B cell (primary cell): ENCODE data around the gene PPL. TPM values are rescaled to one million over a fixed set of nuclear protein-coding genes. Genes with fewer than 3 reads are reported as not detected.

Source experiments
- ATAC-seq: fragments of 200-7000 bp; cut with Tn5 transposase; one replicate; pipeline ENCODE4 v1.10.0; 2021; ENCODE audit warnings: low read depth, mild to moderate bottlenecking, moderate number of reproducible peaks, moderate library complexity
- CTCF ChIA-PET: fragments of 350-600 bp; sonication (Branson Sonifier 250); formaldehyde crosslinking; loops from one replicate; lab custom pipeline; 2021; ENCODE audit warnings: antibody characterized with exemption, inconsistent platforms; lab: Charles Lee
- POLR2A ChIA-PET: fragments of 350-600 bp; sonication (Branson Sonifier 250); formaldehyde crosslinking; loops from one replicate; lab custom pipeline; 2021; ENCODE audit warnings: antibody characterized with exemption; lab: Charles Lee
- DNase-seq: peaks from one replicate; pipeline ENCODE4 v3.0.0; 2013
- H2AFZ ChIP-seq: 2 replicates; pipeline ENCODE4 v1.6.1; 2012; ENCODE audit warnings: mild to moderate bottlenecking, low read depth, low read length; ENCODE audit not compliant: insufficient read depth, poor library complexity, severe bottlenecking
- H3K27ac ChIP-seq, 2 donors: 1 replicate in 1 of 2; 2 replicates in 1 of 2; pipeline ENCODE4 v1.5.1; 2012 to 2013; ENCODE audit warnings: low read length in 2 of 2, mild to moderate bottlenecking in 2 of 2, moderate library complexity in 1 of 2
- H3K27me3 ChIP-seq, 4 experiments: fragments of 200-600 bp in 1 of 4; sonication (generic) in 1 of 4; replicated peaks in 1 of 4; 1 replicate in 2 of 4; 2 replicates in 2 of 4; pipeline versions ENCODE4 v1.6.1 to v1.7.0; 2013 to 2016; ENCODE audit warnings: low read length in 3 of 4, mild to moderate bottlenecking in 2 of 4, mixed read lengths in 1 of 4, moderate library complexity in 1 of 4; ENCODE audit not compliant: insufficient read depth in 4 of 4, control insufficient read depth in 3 of 4; ENCODE audit errors: control extremely low read depth in 1 of 4
- H3K36me3 ChIP-seq, 2 experiments: replicated peaks in 1 of 2; 1 replicate in 1 of 2; 2 replicates in 1 of 2; pipeline versions ENCODE4 v1.6.1 to v1.7.1; 2013; ENCODE audit warnings: low read length in 1 of 2; ENCODE audit not compliant: insufficient read depth in 2 of 2, control insufficient read depth in 1 of 2; ENCODE audit errors: control extremely low read depth in 1 of 2, extremely low read depth in 1 of 2
- H3K4me1 ChIP-seq, 2 donors: fragments of 200-600 bp in 1 of 2; sonication (generic) in 1 of 2; 1 replicate in 1 of 2; 2 replicates in 1 of 2; pipeline versions ENCODE4 v1.5.1 to v1.6.1; 2013 to 2017; ENCODE audit warnings: low read length in 2 of 2; ENCODE audit not compliant: control insufficient read depth in 2 of 2, insufficient read depth in 2 of 2
- H3K4me2 ChIP-seq: replicated peaks from 2 replicates; pipeline ENCODE3; 2012; ENCODE audit warnings: mild to moderate bottlenecking, low read depth, low read length; ENCODE audit not compliant: poor library complexity, severe bottlenecking
- H3K4me3 ChIP-seq, 5 experiments: fragments of 200-600 bp in 1 of 5; sonication (generic) in 1 of 5; 1 replicate in 3 of 5; 2 replicates in 2 of 5; pipeline versions ENCODE4 v1.5.1 to v1.7.0; 2011 to 2016; ENCODE audit warnings: low read length in 4 of 5, mild to moderate bottlenecking in 4 of 5, low read depth in 2 of 5, control low read depth in 1 of 5, moderate library complexity in 1 of 5; ENCODE audit not compliant: insufficient read depth in 1 of 5; ENCODE audit errors: control extremely low read depth in 1 of 5, extremely low read depth in 1 of 5
- H3K79me2 ChIP-seq: fragments of 200-600 bp; sonication (generic); one replicate; pipeline ENCODE4 v1.6.0; 2016; ENCODE audit warnings: low read length; ENCODE audit not compliant: control insufficient read depth, insufficient read depth
- H3K9ac ChIP-seq: fragments of 200-600 bp; sonication (generic); 2 replicates; pipeline ENCODE4 v1.6.1; 2017; ENCODE audit warnings: mild to moderate bottlenecking, low read length, moderate library complexity
- H3K9me3 ChIP-seq, 3 donors: one replicate each; pipeline versions ENCODE4 v1.6.1 to v1.7.1; 2013; ENCODE audit warnings: low read length in 2 of 3; ENCODE audit not compliant: control insufficient read depth in 2 of 3, insufficient read depth in 1 of 3; ENCODE audit errors: control extremely low read depth in 1 of 3
- H4K20me1 ChIP-seq: 2 replicates; pipeline ENCODE4 v1.6.0; 2012; ENCODE audit warnings: mild to moderate bottlenecking, low read length; ENCODE audit not compliant: insufficient read depth, control insufficient read depth, poor library complexity, severe bottlenecking
- H3K27ac Mint-ChIP-seq: one replicate; pipeline ENCODE4 v1.8.0; 2021; ENCODE audit warnings: mixed read lengths
- H3K27me3 Mint-ChIP-seq: one replicate; pipeline ENCODE4 v1.8.0; 2021; ENCODE audit warnings: mixed read lengths
- H3K4me1 Mint-ChIP-seq: one replicate; pipeline ENCODE4 v1.8.0; 2021; ENCODE audit warnings: mixed read lengths
- H3K4me3 Mint-ChIP-seq: one replicate; pipeline ENCODE4 v1.8.0; 2021; ENCODE audit warnings: mixed read lengths
- H3K9me3 Mint-ChIP-seq: one replicate; pipeline ENCODE4 v1.8.0; 2022; ENCODE audit warnings: mixed read lengths; ENCODE audit not compliant: insufficient read depth
- EZH2 ChIP-seq: IDR thresholded peaks from 2 replicates; pipeline ENCODE4 v1.6.1; 2012; ENCODE audit warnings: borderline replicate concordance, low read depth, mild to moderate bottlenecking, moderate library complexity, low read length; ENCODE audit not compliant: insufficient read depth, poor library complexity, severe bottlenecking
- WGBS: methylation state at CpG from one replicate; pipeline ENCODE4 v1.1.5; 2013; ENCODE audit warnings: missing lambda C conversion rate; ENCODE audit not compliant: insufficient coverage; 5-methylcytosine and 5-hydroxymethylcytosine counted together
- intact Hi-C: fragments of 100-400 bp; cut with micrococcal nuclease; formaldehyde crosslinking; loops from one replicate; pipeline ENCODE4 v1.10.0; 2022
- polyA plus RNA-seq: library from polyadenylated mRNA; depleted of rRNA; stranded (reverse); fragments of >200 nt; gene quantifications from 2 replicates; pipeline ENCODE4 v1.2.3, GENCODE V29; 2012
- total RNA-seq, 2 donors: library from RNA; stranded (reverse); fragments of 120-200 nt in 1 of 2; gene quantifications; 1 replicate in 1 of 2; 2 replicates in 1 of 2; pipeline versions ENCODE4 v1.2.3 to v1.2.4, GENCODE V29; 2013 to 2022
- TF ChIP-seq, protein P1 (sequence below): fragments of 200-600 bp; IDR thresholded peaks from one replicate; pipeline ENCODE4 v1.8.0; 2022; ENCODE audit warnings: antibody characterized with exemption, mild to moderate bottlenecking

PPL gene
- total and polyA plus RNA-seq, 2 donors (not counting 1 experiment from before 2014, with no cell fraction given) = not detected

DNA sequence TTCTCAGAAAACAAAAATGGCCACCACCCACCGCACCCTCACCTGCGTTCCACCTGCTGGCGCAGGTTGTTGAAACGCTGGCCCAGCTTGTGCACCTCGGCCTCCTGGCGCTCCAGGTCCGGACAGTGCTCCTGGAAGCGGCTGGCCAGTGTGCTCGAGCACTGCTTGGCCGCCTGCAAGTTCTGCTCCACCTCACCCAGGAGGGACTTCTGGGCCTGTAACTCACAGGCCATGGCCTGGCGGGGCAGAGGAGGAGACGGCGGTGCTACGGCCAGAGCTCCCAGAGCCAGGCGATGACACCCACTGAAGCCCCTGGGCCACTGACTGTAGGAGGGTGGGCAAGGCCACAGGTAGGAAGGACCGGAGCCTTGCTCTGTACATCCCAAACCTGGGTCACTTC, 46.3 kb downstream of the PPL start:
- CTCF ChIA-PET = interaction anchor here (0.6 kb wide), 1 partner anchor 195 kb away, joined by 3 read pairs; no protein-coding TSS in a partner anchor
- Mint-ChIP-seq H3K27me3 (no peaks in the 10 kb centered on the region), H3K9me3 (no peaks in the 10 kb centered on the region), H3K27ac (no peak overlapping the region), H3K4me1 (no peaks in the 10 kb centered on the region), H3K4me3 (no peak overlapping the region)
- no peak for ATAC-seq
- Histone ChIP-seq H2AFZ (no peak overlapping the region), H4K20me1 (no peaks in the 10 kb centered on the region), H3K9ac (no peak overlapping the region), H3K79me2 (no peaks in the 10 kb centered on the region), H3K27ac (no peak overlapping the region), H3K36me3 (peaks cover 0 to 1% of the 10 kb centered on the region in 2 experiments), H3K9me3 (no peaks in the 10 kb centered on the region), H3K4me2 (no peak overlapping the region), H3K27me3 (no peaks in the 10 kb centered on the region), H3K4me3 (no peak overlapping the region), H3K4me1 (no peaks in the 10 kb centered on the region)
- TF ChIP-seq EZH2 = no peak
- WGBS = 96% methylated on average over 16 of the region's 16 CpGs
- no peak for DNase-seq
- intact Hi-C loops = no loop called here
- POLR2A ChIA-PET = no interaction called here

DNA sequence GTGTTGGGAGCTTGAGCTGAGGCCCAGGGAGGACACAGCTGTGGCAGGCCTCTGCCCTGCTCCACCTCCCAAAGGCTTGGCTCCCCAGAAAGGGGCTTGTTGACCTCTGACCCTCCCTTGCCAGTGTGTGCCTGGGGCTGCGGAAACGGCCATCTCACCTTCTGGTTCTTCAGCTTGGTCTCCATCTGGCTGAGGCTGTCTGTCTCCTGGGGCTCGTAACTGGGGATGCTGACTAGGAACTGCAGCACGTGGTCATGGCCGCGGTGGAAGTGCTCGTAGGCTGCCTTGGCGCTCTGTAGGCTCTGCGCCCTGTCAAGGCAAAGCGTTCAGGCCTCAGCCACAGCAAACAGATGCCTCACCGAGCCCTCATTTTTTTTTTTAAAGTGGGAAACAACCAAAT, 46.9 kb downstream of the PPL start:
- H3K27ac Mint-ChIP-seq = no peak overlapping the region
- no peaks in the 10 kb centered on the region for H3K27me3 ChIP-seq

More for the DNA sequence above, 46.9 kb downstream of the PPL start:
- no peak for TF ChIP-seq EZH2
- TF ChIP-seq, protein P1, sequence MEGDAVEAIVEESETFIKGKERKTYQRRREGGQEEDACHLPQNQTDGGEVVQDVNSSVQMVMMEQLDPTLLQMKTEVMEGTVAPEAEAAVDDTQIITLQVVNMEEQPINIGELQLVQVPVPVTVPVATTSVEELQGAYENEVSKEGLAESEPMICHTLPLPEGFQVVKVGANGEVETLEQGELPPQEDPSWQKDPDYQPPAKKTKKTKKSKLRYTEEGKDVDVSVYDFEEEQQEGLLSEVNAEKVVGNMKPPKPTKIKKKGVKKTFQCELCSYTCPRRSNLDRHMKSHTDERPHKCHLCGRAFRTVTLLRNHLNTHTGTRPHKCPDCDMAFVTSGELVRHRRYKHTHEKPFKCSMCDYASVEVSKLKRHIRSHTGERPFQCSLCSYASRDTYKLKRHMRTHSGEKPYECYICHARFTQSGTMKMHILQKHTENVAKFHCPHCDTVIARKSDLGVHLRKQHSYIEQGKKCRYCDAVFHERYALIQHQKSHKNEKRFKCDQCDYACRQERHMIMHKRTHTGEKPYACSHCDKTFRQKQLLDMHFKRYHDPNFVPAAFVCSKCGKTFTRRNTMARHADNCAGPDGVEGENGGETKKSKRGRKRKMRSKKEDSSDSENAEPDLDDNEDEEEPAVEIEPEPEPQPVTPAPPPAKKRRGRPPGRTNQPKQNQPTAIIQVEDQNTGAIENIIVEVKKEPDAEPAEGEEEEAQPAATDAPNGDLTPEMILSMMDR = no peak
- Histone ChIP-seq H3K9ac (no peak overlapping the region), H3K4me3 (no peak overlapping the region), H3K79me2 (no peaks in the 10 kb centered on the region), H3K4me1 (no peaks in the 10 kb centered on the region), H3K27ac (no peak overlapping the region), H3K4me2 (no peak overlapping the region), H4K20me1 (no peaks in the 10 kb centered on the region), H3K36me3 (peaks cover 0 to 8% of the 10 kb centered on the region in 2 experiments), H2AFZ (no peak overlapping the region), H3K9me3 (no peaks in the 10 kb centered on the region)
- Mint-ChIP-seq H3K9me3 (no peaks in the 10 kb centered on the region), H3K27me3 (no peaks in the 10 kb centered on the region), H3K4me1 (no peaks in the 10 kb centered on the region), H3K4me3 (no peak overlapping the region)
- ATAC-seq = no peak
- intact Hi-C loops = no loop called here
- POLR2A ChIA-PET = no interaction called here
- no peak for DNase-seq
- CTCF ChIA-PET = interaction anchor here (0.6 kb wide), 1 partner anchor 196 kb away, joined by 3 read pairs; no protein-coding TSS in a partner anchor
- WGBS = 92% methylated on average over 10 of the region's 11 CpGs
